Upper lobe of left lung (tissue), 6 donors: ENCODE measurements around the gene NUP93. TPM values are rescaled to one million over a fixed set of nuclear protein-coding genes. Genes with fewer than 3 reads are reported as not detected.

Experiments
- ATAC-seq, 2 donors: fragments of 200-7000 bp; cut with Tn5 transposase; one replicate each; pipeline ENCODE4 v1.9.1; 2022; ENCODE audit warnings: mild to moderate bottlenecking in 2 of 2, moderate library complexity in 2 of 2; ENCODE audit not compliant: low FRiP score in 2 of 2
- DNase-seq, 2 donors: peaks; one replicate each; pipeline ENCODE4 v3.0.0-alpha.2; 2019 to 2020
- H3K27ac ChIP-seq, 4 donors: fragments of 200-600 bp; sonication (generic); one replicate each; pipeline ENCODE4 v1.5.1; 2016 to 2019
- H3K27me3 ChIP-seq, 4 donors: fragments of 200-600 bp; sonication (generic); one replicate each; pipeline ENCODE4 v1.5.1; 2017 to 2019
- H3K36me3 ChIP-seq, 4 donors: fragments of 200-600 bp; sonication (generic); one replicate each; pipeline ENCODE4 v1.5.1; 2016 to 2019
- H3K4me1 ChIP-seq, 4 donors: fragments of 200-600 bp; sonication (generic); one replicate each; pipeline ENCODE4 v1.5.1; 2018 to 2019
- H3K4me3 ChIP-seq, 4 donors: fragments of 200-600 bp; sonication (generic); one replicate each; pipeline ENCODE4 v1.5.1; 2017 to 2019; ENCODE audit warnings: mild to moderate bottlenecking in 2 of 4, moderate library complexity in 1 of 4
- H3K9me3 ChIP-seq, 4 donors: fragments of 200-600 bp; sonication (generic); one replicate each; pipeline ENCODE4 v1.5.1; 2018 to 2019
- EP300 ChIP-seq, 4 donors: sonication (generic); formaldehyde crosslinking; IDR thresholded peaks; one replicate each; pipeline ENCODE4 v1.5.1; 2017; ENCODE audit warnings: antibody characterized with exemption in 4 of 4, control low read depth in 2 of 4
- POLR2A ChIP-seq, 4 donors: fragments of 450-650 bp; IDR thresholded peaks; one replicate each; pipeline ENCODE4 v1.5.1; 2016 to 2017; ENCODE audit warnings: antibody characterized with exemption in 4 of 4, mild to moderate bottlenecking in 2 of 4
- POLR2AphosphoS5 ChIP-seq, 2 donors: sonication (generic); formaldehyde crosslinking; IDR thresholded peaks; one replicate each; pipeline ENCODE4 v1.5.1; 2017; ENCODE audit warnings: antibody characterized with exemption in 2 of 2
- WGBS, 2 donors: methylation state at CpG; one replicate each; pipeline ENCODE4 v1.1.5; 2017 to 2018; 5-methylcytosine and 5-hydroxymethylcytosine counted together
- total RNA-seq, 6 donors: library from RNA; depleted of rRNA in 4 of 6; stranded (reverse); fragments of >200 nt in 4 of 6; gene quantifications; one replicate each; pipeline versions ENCODE4 v1.1.0 to v1.2.1, GENCODE V29; 2016 to 2021
- TF ChIP-seq, protein P1 (sequence below), 6 experiments: fragments of 450-650 bp in 4 of 6; fragments of 200-600 bp in 2 of 6; sonication (generic) in 2 of 6; IDR thresholded peaks; one replicate each; pipeline ENCODE4 v1.5.1; 2016 to 2019; ENCODE audit warnings: antibody characterized with exemption in 6 of 6
- donor health status: DM: no; HTN: no; CAD: no; lungs with moderate emphysema.
- donor health status: DM: no; HTN: yes; CAD: no; lungs with severe emphysema.

NUP93 gene
- total RNA-seq, 6 donors from 2014 or later, result 30.9 to 57.3 (median 45.3) TPM

- Histone ChIP-seq H3K36me3 (no peaks in the 10 kb centered on the region), H3K27me3 (no peaks in the 10 kb centered on the region), H3K4me1 (no peaks in the 10 kb centered on the region), H3K9me3 (no peaks in the 10 kb centered on the region), H3K27ac (no peak overlapping the region), H3K4me3 (no peak overlapping the region)
- ATAC-seq (no peak), DNase-seq (no peak)
- WGBS, 2 donors, result 89 to 96% methylated on average over 5 to 9 of the region's 9 CpGs
- TF ChIP-seq, protein P1, sequence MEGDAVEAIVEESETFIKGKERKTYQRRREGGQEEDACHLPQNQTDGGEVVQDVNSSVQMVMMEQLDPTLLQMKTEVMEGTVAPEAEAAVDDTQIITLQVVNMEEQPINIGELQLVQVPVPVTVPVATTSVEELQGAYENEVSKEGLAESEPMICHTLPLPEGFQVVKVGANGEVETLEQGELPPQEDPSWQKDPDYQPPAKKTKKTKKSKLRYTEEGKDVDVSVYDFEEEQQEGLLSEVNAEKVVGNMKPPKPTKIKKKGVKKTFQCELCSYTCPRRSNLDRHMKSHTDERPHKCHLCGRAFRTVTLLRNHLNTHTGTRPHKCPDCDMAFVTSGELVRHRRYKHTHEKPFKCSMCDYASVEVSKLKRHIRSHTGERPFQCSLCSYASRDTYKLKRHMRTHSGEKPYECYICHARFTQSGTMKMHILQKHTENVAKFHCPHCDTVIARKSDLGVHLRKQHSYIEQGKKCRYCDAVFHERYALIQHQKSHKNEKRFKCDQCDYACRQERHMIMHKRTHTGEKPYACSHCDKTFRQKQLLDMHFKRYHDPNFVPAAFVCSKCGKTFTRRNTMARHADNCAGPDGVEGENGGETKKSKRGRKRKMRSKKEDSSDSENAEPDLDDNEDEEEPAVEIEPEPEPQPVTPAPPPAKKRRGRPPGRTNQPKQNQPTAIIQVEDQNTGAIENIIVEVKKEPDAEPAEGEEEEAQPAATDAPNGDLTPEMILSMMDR (IDR thresholded peaks at IDR 0.05), result no peak
- no peak for TF ChIP-seq EP300 (IDR thresholded peaks at IDR 0.05)
- TF ChIP-seq POLR2AphosphoS5 (IDR thresholded peaks at IDR 0.05), result no peak
- TF ChIP-seq POLR2A (IDR thresholded peaks at IDR 0.05), result no peak
Observed at GRCh38 chr16:56879276-56879675, 149.3 kb downstream of the NUP93 start.

GRCh38 chr16:56880176-56880575, 150.2 kb downstream of the NUP93 start:
- H3K4me3 ChIP-seq, result no peak overlapping the region
- no peak overlapping the region for H3K27ac ChIP-seq
- no peaks in the 10 kb centered on the region for H3K4me1 ChIP-seq
- DNase-seq, result peak in 1 of 2 donors; percentile 52
- WGBS, 2 donors, result 91 to 100% methylated on average over 1 to 12 of the region's 12 CpGs
- TF ChIP-seq EP300 (IDR thresholded peaks at IDR 0.05) (no peak), POLR2AphosphoS5 (IDR thresholded peaks at IDR 0.05) (no peak), POLR2A (IDR thresholded peaks at IDR 0.05) (no peak)
- TF ChIP-seq, protein P1 (IDR thresholded peaks at IDR 0.05), result no peak
- no peak for ATAC-seq
- H3K36me3 ChIP-seq, result no peaks in the 10 kb centered on the region
- H3K9me3 ChIP-seq, result no peaks in the 10 kb centered on the region
- no peaks in the 10 kb centered on the region for H3K27me3 ChIP-seq

- no peak overlapping the region for H3K27ac ChIP-seq
- WGBS, 2 donors, result 83 to 93% methylated on average over 4 of the region's 4 CpGs
- H3K27me3 ChIP-seq, result no peaks in the 10 kb centered on the region
- no peaks in the 10 kb centered on the region for H3K4me1 ChIP-seq
- no peak overlapping the region for H3K4me3 ChIP-seq
- TF ChIP-seq POLR2AphosphoS5 (IDR thresholded peaks at IDR 0.05) (no peak), POLR2A (IDR thresholded peaks at IDR 0.05) (no peak), EP300 (IDR thresholded peaks at IDR 0.05) (no peak)
- TF ChIP-seq, protein P1 (IDR thresholded peaks at IDR 0.05), result no peak
- no peaks in the 10 kb centered on the region for H3K36me3 ChIP-seq
- ATAC-seq (no peak), DNase-seq (no peak)
- H3K9me3 ChIP-seq, result no peaks in the 10 kb centered on the region
Observed at GRCh38 chr16:56880685-56881084, 150.8 kb downstream of the NUP93 start.

GRCh38 chr16:56882077-56882800, 152.3 kb downstream of the NUP93 start:
- no peak for ATAC-seq

More at GRCh38 chr16:56882077-56882800, 152.3 kb downstream of the NUP93 start:
- Histone ChIP-seq H3K36me3 (no peaks in the 10 kb centered on the region), H3K27me3 (no peaks in the 10 kb centered on the region), H3K4me3 (no peak overlapping the region), H3K4me1 (no peaks in the 10 kb centered on the region), H3K27ac (no peak overlapping the region), H3K9me3 (no peaks in the 10 kb centered on the region)
- 90 to 91% methylated on average over 7 to 8 of the region's 8 CpGs for WGBS, 2 donors
- TF ChIP-seq POLR2A (IDR thresholded peaks at IDR 0.05) (no peak), POLR2AphosphoS5 (IDR thresholded peaks at IDR 0.05) (no peak), EP300 (IDR thresholded peaks at IDR 0.05) (no peak)
- TF ChIP-seq, protein P1 (IDR thresholded peaks at IDR 0.05), result no peak
- no peak for DNase-seq
